Hematopoietic multipotent progenitor cell treated with erythropoietin and hydrocortisone succinate and interleukin-3 and kit ligand, for 8 days (in vitro differentiated cells): Measurements from ENCODE around the gene GPR137C.
"Not testable (repeated sequence)": the region's sequence is repeated elsewhere in the genome, so short reads cannot be mapped to it uniquely, and the experiment has no call there.

Source experiments
- DNase-seq: peaks from one replicate; pipeline ENCODE4 v3.0.0-alpha.2; 2015

The GPR137C gene

GRCh38 chr14:52552063-52552988 is at the start of gene GPR137C, which contains the start of gene TXNDC16:
GPR137C (plus strand) TSS chr14:52552836; CDS start chr14:52553148, 312 bp downstream.
TXNDC16 (minus strand) TSS chr14:52552505; CDS start chr14:52543557, 8,948 bp downstream.
- DNase-seq: peak; percentile 100

- no peak for DNase-seq
Observed at GRCh38 chr14:52513249-52513648, 39.4 kb upstream of the GPR137C start.

GRCh38 chr14:52514046-52514811 is 38.4 kb upstream of the GPR137C start:
- peak; percentile 14 for DNase-seq

- DNase-seq: no peak
Observed at GRCh38 chr14:52522033-52522432, 30.6 kb upstream of the GPR137C start.

GRCh38 chr14:52522581-52523345 is 29.9 kb upstream of the GPR137C start:
- no peak for DNase-seq

- DNase-seq: no peak
Observed at GRCh38 chr14:52527052-52527451, 25.6 kb upstream of the GPR137C start.

GRCh38 chr14:52531481-52531880 is 21.2 kb upstream of the GPR137C start:
- DNase-seq: no peak

GRCh38 chr14:52536269-52536668 is 16.4 kb upstream of the GPR137C start:
- no peak for DNase-seq

- no peak for DNase-seq
Observed at GRCh38 chr14:52538623-52539022, 14.0 kb upstream of the GPR137C start.

- DNase-seq: no peak
Observed at GRCh38 chr14:52545584-52546317, 6.9 kb upstream of the GPR137C start.

GRCh38 chr14:52546318-52546670 is 6.3 kb upstream of the GPR137C start:
- DNase-seq: no peak

- no peak for DNase-seq
Observed at GRCh38 chr14:52547027-52547426, 5.6 kb upstream of the GPR137C start.

GRCh38 chr14:52547526-52547925 is 5.1 kb upstream of the GPR137C start:
- peak; percentile 48 for DNase-seq

GRCh38 chr14:52550661-52551060 is 2.0 kb upstream of the GPR137C start:
- no peak for DNase-seq

- DNase-seq: no peak
Observed at GRCh38 chr14:52551205-52551604, 1.4 kb upstream of the GPR137C start.

- peak; percentile 65 for DNase-seq
Observed at GRCh38 chr14:52551696-52552062, 957 bp upstream of the GPR137C start.

GRCh38 chr14:52553002-52553670 is 500 bp downstream of the GPR137C start:
- peak; percentile 15 for DNase-seq

- DNase-seq: peak; percentile 85
Observed at GRCh38 chr14:52553671-52554575, 1.3 kb downstream of the GPR137C start.

- no peak for DNase-seq
Observed at GRCh38 chr14:52558688-52559087, 6.1 kb downstream of the GPR137C start.

GRCh38 chr14:52563120-52563519 is 10.5 kb downstream of the GPR137C start:
- no peak for DNase-seq

- DNase-seq: not testable (repeated sequence)
Observed at GRCh38 chr14:52568454-52568853, 15.8 kb downstream of the GPR137C start.
